ENCODE data around the gene TMEM170B. TPM values are rescaled to one million over a fixed set of nuclear protein-coding genes. Genes with fewer than 3 reads are reported as not detected.

Gene TMEM170B
- total RNA-seq, 4 donors from 2014 or later = 2.0 to 15.3 (median 10.8) TPM

GRCh38 chr6:11631539-11631938, 94.0 kb downstream of the TMEM170B start:
- no peak overlapping the region for H3K27ac ChIP-seq
- intact Hi-C loops (cut with DNase I; ENCODE audit: low total_unique reads) = no loop called here
- DNase-seq = no peak
- no peaks in the 10 kb centered on the region for H3K36me3 ChIP-seq
- H3K4me1 ChIP-seq = no peaks in the 10 kb centered on the region
- TF ChIP-seq POLR2A (IDR thresholded peaks at IDR 0.05) (no peak), CTCF (IDR thresholded peaks at IDR 0.05) (no peak)
- H3K27me3 ChIP-seq = no peaks in the 10 kb centered on the region
- no peaks in the 10 kb centered on the region for H3K9me3 ChIP-seq
- H3K4me3 ChIP-seq = no peak overlapping the region

GRCh38 chr6:11632231-11632630, 94.7 kb downstream of the TMEM170B start:
- no peaks in the 10 kb centered on the region for H3K27me3 ChIP-seq
- TF ChIP-seq POLR2A (IDR thresholded peaks at IDR 0.05) (no peak), CTCF (IDR thresholded peaks at IDR 0.05) (no peak)
- DNase-seq = no peak
- H3K4me3 ChIP-seq = no peak overlapping the region
- intact Hi-C loops (cut with DNase I; ENCODE audit: low total_unique reads) = no loop called here
- H3K36me3 ChIP-seq = no peaks in the 10 kb centered on the region
- H3K27ac ChIP-seq = no peak overlapping the region
- no peaks in the 10 kb centered on the region for H3K4me1 ChIP-seq
- no peaks in the 10 kb centered on the region for H3K9me3 ChIP-seq

GRCh38 chr6:11632795-11633511, 95.4 kb downstream of the TMEM170B start:
- Histone ChIP-seq H3K27me3 (no peaks in the 10 kb centered on the region), H3K4me3 (no peak overlapping the region), H3K4me1 (no peaks in the 10 kb centered on the region), H3K27ac (no peak overlapping the region), H3K9me3 (no peaks in the 10 kb centered on the region), H3K36me3 (no peaks in the 10 kb centered on the region)
- TF ChIP-seq POLR2A (IDR thresholded peaks at IDR 0.05) = no peak
- TF ChIP-seq CTCF (IDR thresholded peaks at IDR 0.05) = no peak
- intact Hi-C loops (cut with DNase I; ENCODE audit: low total_unique reads) = no loop called here
- no peak for DNase-seq

Small RNA genes within 50 kb of the gene (small RNA-seq; reads per million reads assigned to genes)
- not detected for gene RNU1-64P

Other genes with a start within 250 kb of the TMEM170B start
- not detected for gene ADTRP, start 241.1 kb downstream of the TMEM170B start, total RNA-seq

Measured in uterus (tissue), 4 donors.